HG02763 (cell line): Measurements from ENCODE around the gene IFITM2.
"Not testable (repeated sequence)": the region's sequence is repeated elsewhere in the genome, so short reads cannot be mapped to it uniquely, and the experiment has no call there.

Experiments used
- ATAC-seq: cut with Tn5 transposase; IDR thresholded peaks from one replicate; pipeline ENCODE4 v1.9.1; 2021; ENCODE audit warnings: mild to moderate bottlenecking, moderate library complexity; ENCODE audit not compliant: unreplicated experiment

The IFITM2 gene

DNA sequence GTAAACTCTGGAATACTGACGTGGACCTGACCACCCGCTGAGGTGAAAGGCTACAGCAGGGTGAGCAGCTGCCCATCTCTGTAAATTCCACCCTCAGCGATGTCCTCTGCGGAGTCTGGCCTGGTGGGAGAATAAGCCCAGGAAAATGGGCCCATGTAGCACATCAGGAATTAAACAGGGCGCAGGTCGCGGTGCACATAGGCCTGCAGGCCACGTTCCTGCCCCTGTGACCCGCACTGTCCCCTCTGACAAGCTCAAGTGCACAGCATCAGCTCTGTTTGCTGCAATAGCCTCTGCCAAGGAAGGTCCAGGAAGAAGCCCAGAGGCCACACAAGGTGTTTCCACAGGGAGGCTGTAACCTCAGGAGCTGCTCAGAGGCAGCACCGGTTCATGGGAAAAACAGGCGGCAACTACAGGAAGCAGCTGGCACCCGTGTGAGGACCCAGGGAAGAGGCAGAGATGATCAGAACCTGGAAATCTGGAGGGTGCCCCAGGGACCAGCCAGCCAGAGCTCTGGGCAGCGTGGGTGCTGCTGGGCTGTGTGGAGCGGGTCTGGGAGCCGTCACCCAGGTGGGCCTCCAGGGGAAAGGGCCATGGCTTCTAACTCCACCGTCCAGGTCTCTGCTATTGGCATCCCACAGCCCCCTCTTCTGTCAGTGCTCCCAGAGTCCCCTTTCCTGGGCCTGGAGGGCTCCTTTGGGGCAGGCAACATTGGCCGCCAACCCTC, 808 bp upstream of the IFITM2 start:
- no peak for ATAC-seq

GRCh38 chr11:308740-309665, 1.4 kb downstream of the IFITM2 start:
- not testable (repeated sequence) for ATAC-seq

GRCh38 chr11:309979-310572, 2.5 kb downstream of the IFITM2 start:
- ATAC-seq = not testable (repeated sequence)

- ATAC-seq = peak; percentile 28
Measured at GRCh38 chr11:311013-311748, 3.6 kb downstream of the IFITM2 start.

DNA sequence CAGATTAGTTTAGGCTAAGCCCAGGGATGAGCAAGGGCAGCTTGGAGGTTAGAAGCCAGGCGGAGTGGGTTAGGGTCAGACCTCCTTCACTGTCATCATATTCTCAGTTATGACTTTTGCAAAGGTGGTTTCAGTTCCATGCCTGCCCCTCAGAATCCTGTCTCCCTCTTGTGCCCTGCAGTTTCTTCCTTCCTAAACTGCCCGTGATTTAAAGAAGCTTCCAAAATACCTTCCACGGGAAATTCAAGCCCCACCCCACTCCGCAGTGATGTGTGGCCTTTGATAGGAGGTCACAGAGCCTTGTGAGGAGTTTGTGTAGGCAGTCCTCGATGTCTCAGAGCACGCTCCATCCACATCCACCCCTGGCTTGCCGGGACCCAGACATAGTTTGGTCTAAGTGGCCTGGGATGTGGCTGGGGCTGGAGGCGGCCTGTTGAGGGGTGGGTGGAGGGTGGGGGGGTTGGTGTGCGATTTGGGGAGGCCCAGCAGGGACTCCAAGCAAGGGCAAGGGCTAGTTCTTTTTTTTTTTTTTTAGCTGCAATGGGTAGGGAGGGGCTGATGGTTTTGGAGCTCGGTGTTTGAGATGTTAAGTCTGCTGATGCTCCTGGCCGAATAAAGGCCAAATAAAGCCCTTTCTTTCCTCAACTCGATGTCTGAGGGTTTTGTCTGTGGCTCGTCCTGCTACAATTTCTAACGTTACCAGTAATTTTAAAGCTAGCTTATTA, 4.6 kb downstream of the IFITM2 start:
- ATAC-seq = no peak

DNA sequence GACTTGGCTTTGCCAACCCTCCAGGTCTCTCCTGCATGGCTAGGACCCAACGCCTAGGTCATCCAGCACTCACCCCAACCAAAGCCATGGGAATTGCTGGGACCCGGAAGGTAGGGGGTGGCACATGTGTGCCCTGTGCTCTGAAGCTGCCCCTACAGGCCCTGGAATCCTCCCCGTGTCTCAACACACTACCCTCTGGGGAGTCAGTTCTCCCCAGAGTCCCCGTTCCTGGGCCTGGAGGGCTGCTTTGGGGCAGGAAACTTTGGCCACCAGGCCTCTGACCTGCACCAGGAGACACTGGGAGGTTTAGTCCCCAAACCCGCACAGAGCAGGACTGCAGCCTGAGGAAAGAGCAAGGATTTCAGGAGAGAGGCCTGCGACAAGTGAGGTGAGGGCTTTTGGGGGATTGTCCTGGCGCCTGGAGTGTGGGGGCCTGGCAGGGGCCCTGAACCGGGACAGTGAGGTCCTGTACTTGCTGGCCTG, 5.7 kb downstream of the IFITM2 start:
- peak; percentile 2 for ATAC-seq

GRCh38 chr11:313787-314553, 6.4 kb downstream of the IFITM2 start, which contains the start of gene IFITM1:
Gene IFITM1, plus strand, starts transcription at chr11:314040. Its CDS starts 131 bp downstream, at chr11:314171.
- peak; percentile 26 for ATAC-seq

DNA sequence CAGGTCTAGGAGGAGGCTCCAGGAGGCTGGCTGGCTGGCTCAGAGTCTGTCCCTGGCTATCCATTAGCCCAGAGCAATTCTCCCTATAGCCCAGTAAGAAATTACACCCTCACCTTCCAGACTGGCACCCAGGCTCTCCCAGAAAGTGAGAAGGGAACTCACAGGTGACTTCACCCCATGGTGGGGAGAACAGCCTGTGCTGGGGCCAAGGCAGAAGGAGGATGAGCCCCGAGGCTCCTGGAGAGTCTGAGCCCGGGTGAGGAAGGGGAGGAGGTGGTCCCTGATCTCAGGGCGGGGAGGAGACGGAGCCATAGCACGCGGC, 6.9 kb downstream of the IFITM2 start:
- not testable (repeated sequence) for ATAC-seq

GRCh38 chr11:315051-315481, 7.5 kb downstream of the IFITM2 start:
- ATAC-seq = no peak

- ATAC-seq = no peak
Measured at GRCh38 chr11:315516-315994, 7.9 kb downstream of the IFITM2 start.

DNA sequence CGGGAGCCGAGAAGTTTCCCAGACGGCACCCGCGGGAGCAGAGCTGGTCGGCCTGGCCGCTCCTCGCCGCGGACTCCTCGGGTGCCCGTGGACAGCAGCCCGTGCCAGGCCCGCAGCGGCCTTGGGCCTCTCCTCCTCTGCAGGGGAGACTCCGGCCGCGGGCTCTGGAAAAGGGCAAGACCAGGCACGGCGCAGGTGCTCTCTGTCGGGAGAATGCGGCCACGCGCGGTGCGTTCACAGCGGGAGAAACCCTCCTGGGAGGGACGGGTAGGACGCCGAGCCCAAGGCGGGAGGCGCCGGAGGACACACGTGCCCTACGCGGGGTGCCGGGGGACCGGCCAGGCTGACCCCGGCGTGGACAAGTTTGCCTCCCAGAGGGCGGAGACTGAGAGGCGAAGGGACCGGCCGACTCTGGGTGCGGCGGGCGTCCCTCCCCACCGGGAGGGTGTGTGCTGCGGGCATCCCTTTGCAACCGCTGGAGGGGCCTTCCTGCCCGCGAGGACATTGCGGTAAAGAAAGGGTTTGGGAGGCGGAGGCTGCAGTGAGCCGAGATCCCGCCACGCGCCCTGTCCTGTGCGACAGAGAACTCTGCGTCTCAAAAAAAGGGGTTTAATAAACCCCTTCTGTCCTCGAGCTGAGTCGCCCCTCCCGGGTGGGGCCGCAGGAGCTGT, 8.6 kb downstream of the IFITM2 start:
- no peak for ATAC-seq

- ATAC-seq = no peak
Measured at GRCh38 chr11:316891-317301, 9.3 kb downstream of the IFITM2 start.

GRCh38 chr11:317668-318404, 10.2 kb downstream of the IFITM2 start:
- ATAC-seq = not testable (repeated sequence)

- peak; percentile 56 for ATAC-seq
Measured at GRCh38 chr11:318405-319120, 10.9 kb downstream of the IFITM2 start.

- not testable (repeated sequence) for ATAC-seq
Measured at GRCh38 chr11:319121-319887, 11.7 kb downstream of the IFITM2 start.

GRCh38 chr11:319888-320273, 12.3 kb downstream of the IFITM2 start:
- not testable (repeated sequence) for ATAC-seq
